Fibroblast of lung (primary cell): ENCODE data around the gene MAP4K4. TPM values are rescaled to one million over a fixed set of nuclear protein-coding genes. Genes with fewer than 3 reads are reported as not detected.

Experiments
- DNase-seq, 2 donors: peaks; one replicate each; pipeline versions ENCODE4 v3.0.0 to v3.0.0-alpha.2; 2010; ENCODE audit warnings: low read depth in 2 of 2
- H2AFZ ChIP-seq: 2 replicates; pipeline ENCODE4 v1.5.1; 2012; ENCODE audit warnings: low read length, control low read depth, inconsistent platforms
- H3K27ac ChIP-seq: 2 replicates; pipeline ENCODE4 v1.5.1; 2011; ENCODE audit warnings: low read length, control low read depth; ENCODE audit not compliant: insufficient read depth
- H3K27me3 ChIP-seq: 2 replicates; pipeline ENCODE4 v1.5.1; 2011; ENCODE audit warnings: mild to moderate bottlenecking, low read length; ENCODE audit not compliant: control insufficient read depth, insufficient read depth
- H3K36me3 ChIP-seq: 2 replicates; pipeline ENCODE4 v1.5.1; 2011; ENCODE audit warnings: low read length; ENCODE audit not compliant: control insufficient read depth, insufficient read depth
- H3K4me1 ChIP-seq: 2 replicates; pipeline ENCODE4 v1.5.1; 2011; ENCODE audit warnings: low read length; ENCODE audit not compliant: control insufficient read depth, insufficient read depth; ENCODE audit errors: extremely low read depth
- H3K4me2 ChIP-seq: 2 replicates; pipeline ENCODE4 v1.5.1; 2011; ENCODE audit warnings: low read length, control low read depth; ENCODE audit not compliant: insufficient read depth; ENCODE audit errors: extremely low read depth
- H3K4me3 ChIP-seq, 4 experiments: fragments of 200-600 bp in 1 of 4; sonication (generic) in 1 of 4; replicated peaks in 1 of 4; 2 replicates each; pipeline ENCODE4 v1.5.1; 2011 to 2016; ENCODE audit warnings: low read length in 4 of 4, low read depth in 3 of 4, mild to moderate bottlenecking in 3 of 4, control low read depth in 2 of 4, inconsistent platforms in 1 of 4, mixed read lengths in 1 of 4; ENCODE audit not compliant: insufficient read depth in 1 of 4; ENCODE audit errors: control extremely low read depth in 1 of 4
- H3K79me2 ChIP-seq: 2 replicates; pipeline ENCODE4 v1.5.1; 2012; ENCODE audit warnings: mild to moderate bottlenecking, low read length, inconsistent platforms; ENCODE audit not compliant: control insufficient read depth, insufficient read depth
- H3K9ac ChIP-seq: 2 replicates; pipeline ENCODE4 v1.5.1; 2011; ENCODE audit warnings: mild to moderate bottlenecking, low read length, control low read depth; ENCODE audit not compliant: insufficient read depth
- H3K9me3 ChIP-seq: 2 replicates; pipeline ENCODE4 v1.5.1; 2012; ENCODE audit warnings: low read depth, low read length; ENCODE audit not compliant: control insufficient read depth, insufficient read depth
- H4K20me1 ChIP-seq: 2 replicates; pipeline ENCODE4 v1.5.1; 2011; ENCODE audit warnings: low read length; ENCODE audit not compliant: control insufficient read depth, insufficient read depth; ENCODE audit errors: extremely low read depth
- CTCF ChIP-seq, 2 donors: IDR thresholded peaks in 1 of 2; conservative IDR thresholded peaks in 1 of 2; 1 replicate in 1 of 2; 2 replicates in 1 of 2; pipeline ENCODE4 v1.5.1; 2011 to 2012; ENCODE audit warnings: low read length in 2 of 2, control low read depth in 1 of 2, inconsistent platforms in 1 of 2, low read depth in 1 of 2, mild to moderate bottlenecking in 1 of 2
- EZH2 ChIP-seq: IDR thresholded peaks from 2 replicates; pipeline ENCODE4 v1.5.1; 2012; ENCODE audit warnings: low read length, control low read depth, mild to moderate bottlenecking; ENCODE audit errors: missing control alignments
- polyA plus RNA-seq, 2 donors: library from polyadenylated mRNA; depleted of rRNA in 1 of 2; stranded (reverse) in 1 of 2; unstranded in 1 of 2; fragments of >200 nt; gene quantifications; 2 replicates each; pipeline ENCODE4 v1.2.1, GENCODE V29; 2011 to 2012; ENCODE audit warnings: missing spikeins in 1 of 2
- total RNA-seq: library from RNA; depleted of rRNA; stranded (reverse); fragments of >200 nt; gene quantifications from 2 replicates; pipeline ENCODE4 v1.2.1, GENCODE V29; 2014

The MAP4K4 gene
- total and polyA plus RNA-seq, 2 donors (not counting 1 experiment from before 2014, with no cell fraction given): 113 to 164 TPM

- Histone ChIP-seq H3K4me3 (no peak overlapping the region), H3K27me3 (no peaks in the 10 kb centered on the region), H3K4me2 (no peak overlapping the region), H3K4me1 (no peaks in the 10 kb centered on the region), H3K9ac (no peak overlapping the region), H3K27ac (no peak overlapping the region), H3K36me3 (no peaks in the 10 kb centered on the region), H3K9me3 (no peaks in the 10 kb centered on the region), H4K20me1 (no peaks in the 10 kb centered on the region), H2AFZ (no peak overlapping the region), H3K79me2 (no peaks in the 10 kb centered on the region)
- DNase-seq: no peak
- TF ChIP-seq EZH2 (no peak), CTCF (conservative IDR thresholded peaks at IDR 0.05 in 1 of 2, IDR thresholded peaks at IDR 0.05 in 1 of 2; ENCODE audit: low read depth in 1 of 2, low read length in 2 of 2) (no peak)
Measured at GRCh38 chr2:101692041-101692440, 5.5 kb upstream of the MAP4K4 start.

- Histone ChIP-seq H3K4me1 (no peaks in the 10 kb centered on the region), H3K79me2 (peaks cover under 1% of the 10 kb centered on the region), H3K27me3 (no peaks in the 10 kb centered on the region), H2AFZ (no peak overlapping the region), H3K4me2 (no peak overlapping the region), H3K27ac (no peak overlapping the region), H4K20me1 (no peaks in the 10 kb centered on the region), H3K36me3 (no peaks in the 10 kb centered on the region), H3K9me3 (no peaks in the 10 kb centered on the region), H3K9ac (no peak overlapping the region), H3K4me3 (no peak overlapping the region)
- TF ChIP-seq CTCF (conservative IDR thresholded peaks at IDR 0.05 in 1 of 2, IDR thresholded peaks at IDR 0.05 in 1 of 2; ENCODE audit: low read depth in 1 of 2, low read length in 2 of 2) (no peak), EZH2 (no peak)
- DNase-seq: peak in 1 of 2 donors; percentile 72
Measured at GRCh38 chr2:101692766-101693165, 4.7 kb upstream of the MAP4K4 start.

- H3K36me3 ChIP-seq: no peaks in the 10 kb centered on the region
- H3K4me2 ChIP-seq: no peak overlapping the region
- DNase-seq: no peak
- no peak overlapping the region for H3K27ac ChIP-seq
- no peak for TF ChIP-seq EZH2
- TF ChIP-seq CTCF (conservative IDR thresholded peaks at IDR 0.05 in 1 of 2, IDR thresholded peaks at IDR 0.05 in 1 of 2; ENCODE audit: low read depth in 1 of 2, low read length in 2 of 2): no peak
- no peaks in the 10 kb centered on the region for H3K4me1 ChIP-seq
- H3K4me3 ChIP-seq: no peak overlapping the region
- no peaks in the 10 kb centered on the region for H3K9me3 ChIP-seq
- H2AFZ ChIP-seq: no peak overlapping the region
- H3K9ac ChIP-seq: no peak overlapping the region
- H4K20me1 ChIP-seq: no peaks in the 10 kb centered on the region
- peaks cover 12% of the 10 kb centered on the region for H3K79me2 ChIP-seq
- H3K27me3 ChIP-seq: no peaks in the 10 kb centered on the region
Measured at GRCh38 chr2:101693991-101694588, 3.4 kb upstream of the MAP4K4 start.
